Activated CD8-positive, alpha-beta memory T cell treated with anti-CD3 and anti-CD28 coated beads for 48 hours (primary cell): ENCODE measurements around the gene SLC7A11.

ENCODE experiments used
- DNase-seq, 3 experiments: peaks; one replicate each; pipeline ENCODE4 v3.0.0-alpha.2; 2020; ENCODE audit warnings: low read depth in 2 of 3, low spot score in 2 of 3

Gene SLC7A11

DNA sequence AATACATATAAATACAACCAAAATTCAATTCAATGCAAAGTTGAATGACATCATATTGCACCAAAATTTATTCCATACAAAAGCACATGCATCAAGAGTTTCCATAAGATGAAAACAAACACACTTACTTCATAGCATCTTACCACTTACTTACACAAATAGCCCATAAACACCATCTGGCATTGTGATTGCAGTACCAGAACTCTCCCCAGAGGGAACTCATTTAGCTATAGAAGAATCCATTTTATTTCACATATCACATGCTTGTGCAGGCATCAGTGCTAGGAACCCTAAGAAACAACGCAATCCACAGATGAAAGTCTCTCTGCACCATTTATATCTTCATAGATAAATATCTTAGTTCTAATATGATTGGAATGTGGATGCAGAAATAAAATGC lies 77.9 kb downstream of the SLC7A11 start:
- DNase-seq = no peak

DNA sequence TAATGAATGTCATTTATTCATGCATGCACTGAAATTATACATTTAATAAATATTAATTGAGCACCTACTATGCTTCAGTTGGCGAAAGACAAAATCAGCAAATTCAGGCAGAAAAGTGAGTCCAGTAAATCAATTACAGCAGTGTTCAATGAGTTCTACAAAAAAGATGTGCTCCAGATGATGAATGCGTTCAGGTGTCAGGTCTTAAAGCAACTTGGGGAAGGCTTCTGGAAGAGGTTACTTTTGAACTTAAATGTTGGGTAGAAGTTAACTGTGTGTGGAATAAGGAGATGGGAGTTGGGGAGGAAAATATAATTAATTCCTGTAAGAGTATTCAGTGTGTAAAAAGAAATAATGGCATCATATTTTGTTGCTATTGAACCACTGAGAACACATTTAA lies 79.0 kb downstream of the SLC7A11 start:
- no peak for DNase-seq

DNA sequence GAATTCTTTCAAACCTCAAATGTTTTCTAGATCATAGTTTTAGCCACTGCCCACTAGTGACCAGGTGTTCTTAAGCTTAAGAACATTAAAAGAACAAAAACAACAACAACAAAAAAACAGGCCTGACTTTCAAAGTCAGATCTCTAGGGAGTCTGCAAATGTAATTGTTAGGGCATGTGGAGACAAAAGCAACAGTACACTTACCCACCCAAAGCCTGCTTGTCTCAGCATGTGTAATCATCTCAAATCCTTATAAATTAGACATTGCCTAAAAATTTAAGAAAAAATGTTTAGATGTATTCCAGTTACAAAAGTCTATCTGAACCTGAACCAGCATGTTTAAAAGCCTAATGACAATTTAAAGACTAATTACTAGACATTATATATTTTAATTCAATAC lies 79.9 kb downstream of the SLC7A11 start:
- no peak for DNase-seq

DNA sequence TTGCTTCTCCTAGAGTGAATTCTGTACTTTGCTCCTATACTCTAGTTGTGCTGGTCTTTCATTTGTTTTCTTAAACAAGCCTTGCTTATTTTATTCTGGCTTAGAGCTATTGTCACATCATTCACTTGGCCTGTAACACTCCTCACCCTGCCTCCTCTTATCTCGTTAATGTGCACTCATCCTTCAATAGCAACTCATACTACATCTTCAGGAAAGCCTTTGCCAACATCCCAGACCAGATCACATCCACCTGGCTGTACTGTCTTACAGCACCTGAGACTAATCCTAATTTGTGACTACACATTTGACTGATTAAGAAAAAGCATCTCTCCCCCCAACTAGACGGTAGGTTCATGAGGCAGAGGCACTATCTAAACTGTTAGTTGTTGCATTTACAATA lies 80.8 kb downstream of the SLC7A11 start:
- DNase-seq = no peak

DNA sequence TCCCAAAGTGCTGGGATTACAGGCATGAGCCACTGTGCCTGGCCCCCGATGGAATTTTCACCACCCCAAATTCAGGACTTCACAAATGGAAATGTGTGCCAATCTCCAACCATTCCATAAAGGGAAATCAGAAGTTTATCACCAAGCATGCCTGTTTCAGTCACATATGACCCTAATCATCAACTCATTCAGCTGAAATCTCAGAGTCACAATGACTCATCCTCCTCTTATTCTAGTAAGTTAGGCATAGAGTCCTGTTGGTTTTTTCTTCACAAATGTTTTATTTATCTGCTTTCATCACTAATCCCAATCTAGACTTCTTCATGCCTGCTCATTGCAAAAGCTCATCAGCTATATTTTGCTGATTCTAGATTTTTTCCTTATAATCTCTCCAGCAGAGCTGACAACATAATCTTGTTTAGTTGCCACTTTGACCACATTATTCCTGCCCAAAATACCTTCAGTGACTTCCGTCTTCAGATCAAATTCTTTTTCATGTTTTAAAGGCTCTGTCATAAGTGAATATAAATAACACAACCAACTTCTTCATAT lies 83.3 kb downstream of the SLC7A11 start:
- DNase-seq = no peak

DNA sequence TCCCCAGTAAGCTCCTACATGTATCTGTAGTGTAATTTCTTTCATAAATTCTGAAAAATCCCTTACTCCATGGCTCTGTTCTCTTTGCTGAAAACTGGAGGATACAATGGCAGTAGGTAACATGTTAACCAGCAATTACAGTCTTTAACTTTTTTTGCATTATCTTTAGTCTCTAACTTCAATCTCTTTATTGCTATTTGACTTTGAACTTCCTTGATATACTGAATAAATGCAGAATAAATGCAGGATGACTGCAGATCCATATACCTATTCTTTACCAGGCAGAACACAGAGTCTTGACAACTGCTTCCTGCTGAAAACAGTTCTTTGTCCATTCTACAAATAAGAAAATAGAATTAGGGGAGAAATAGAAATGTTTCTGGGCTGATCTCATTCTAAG lies 101.3 kb downstream of the SLC7A11 start:
- no peak for DNase-seq

DNA sequence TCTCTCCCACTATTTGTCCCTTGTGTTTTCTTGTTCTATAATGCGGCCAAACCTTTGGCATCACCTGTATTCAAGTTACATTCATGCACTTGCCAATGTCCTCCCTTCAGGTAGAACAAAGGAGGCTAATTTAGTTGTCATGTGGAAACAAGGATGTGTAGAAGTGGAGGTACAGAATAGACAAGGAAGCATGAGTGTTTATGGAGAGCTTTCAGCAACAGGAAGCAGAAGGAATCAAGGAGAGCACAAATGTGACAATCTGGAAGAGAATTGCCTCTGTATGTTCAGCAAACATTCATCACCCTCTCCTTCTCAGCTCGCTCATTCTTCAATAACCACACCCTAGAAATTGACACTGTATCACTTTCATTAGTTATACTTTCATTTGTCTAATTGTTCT lies 103.4 kb downstream of the SLC7A11 start:
- DNase-seq = no peak

DNA sequence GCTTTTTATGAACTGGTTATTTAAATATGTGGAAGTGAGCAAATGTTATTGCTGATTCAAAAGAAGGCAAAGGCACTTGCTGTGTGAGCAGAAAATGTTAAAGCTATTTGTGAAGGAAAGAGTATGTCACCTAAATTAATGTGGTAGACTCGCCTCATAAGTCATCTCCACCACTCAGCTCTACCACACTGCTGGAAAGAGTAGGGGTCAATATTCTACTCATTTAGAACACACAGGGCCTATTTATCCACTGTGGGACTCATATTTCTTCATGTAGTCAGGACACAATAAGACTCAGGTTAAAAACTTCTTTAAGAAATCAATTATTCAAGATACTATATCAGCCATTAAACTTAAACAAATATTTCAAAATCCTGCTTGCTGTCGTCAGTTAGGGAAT lies 106.5 kb downstream of the SLC7A11 start:
- no peak for DNase-seq

DNA sequence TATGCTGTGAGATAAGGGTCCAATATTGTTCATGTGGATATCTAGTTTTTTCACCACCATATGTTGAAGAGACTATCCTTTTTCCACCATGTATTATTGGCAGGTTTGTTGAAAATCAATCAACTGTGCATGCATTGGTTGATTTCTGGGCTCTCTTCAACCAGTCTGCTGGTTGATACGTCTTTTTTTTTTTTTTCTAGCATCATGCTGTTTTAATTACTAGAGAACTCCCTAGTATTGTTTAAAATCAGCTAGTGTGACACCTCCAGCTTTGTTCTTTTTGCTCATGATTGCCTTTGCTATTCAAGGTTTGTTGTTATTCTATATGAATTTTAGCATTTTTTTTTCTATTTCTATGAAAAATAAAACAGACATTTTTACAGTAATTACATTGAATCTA lies 123.9 kb downstream of the SLC7A11 start:
- no peak for DNase-seq

DNA sequence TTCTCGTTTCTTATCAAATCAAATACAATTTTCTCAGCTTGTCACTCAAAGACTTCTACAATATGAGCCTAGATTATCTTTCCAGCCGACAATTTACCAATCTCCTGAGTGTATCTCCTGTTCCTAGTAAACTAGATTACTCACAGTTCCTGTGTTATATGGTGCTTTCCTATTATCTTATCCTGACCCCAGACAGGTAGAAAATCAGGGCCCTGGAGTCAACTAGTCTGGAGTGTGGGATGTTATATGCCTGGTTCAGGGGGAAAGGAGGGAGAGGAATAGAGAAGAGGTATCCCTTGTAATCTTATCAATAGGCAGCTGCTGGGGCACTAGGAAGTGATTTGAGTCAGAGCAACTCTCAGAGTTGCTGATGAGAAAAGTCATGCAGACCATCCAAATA lies 127.1 kb downstream of the SLC7A11 start:
- no peak for DNase-seq

DNA sequence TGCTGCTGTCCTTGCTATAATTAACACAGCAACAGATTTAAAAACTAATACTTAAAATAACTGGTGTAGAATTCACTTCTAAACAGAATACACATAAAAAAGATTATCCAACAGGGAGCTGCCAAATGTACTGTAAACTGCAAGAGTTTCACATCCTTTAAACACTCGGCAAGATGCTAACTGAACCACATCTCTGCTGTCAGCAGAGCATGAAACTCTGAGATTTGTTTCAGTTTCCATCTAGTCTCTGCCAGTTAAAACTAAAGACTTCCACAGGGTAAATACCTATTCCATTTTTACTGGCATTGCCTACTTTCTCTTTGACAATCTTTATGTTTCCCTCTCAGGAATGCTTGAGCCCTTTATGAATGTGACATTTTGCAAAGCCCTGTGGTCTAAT lies 127.7 kb downstream of the SLC7A11 start:
- DNase-seq = no peak
